CD8-positive, alpha-beta memory T cell (primary cell): ENCODE results near the gene PPP6R1. TPM values are rescaled to one million over a fixed set of nuclear protein-coding genes. Genes with fewer than 3 reads are reported as not detected.

ENCODE experiments used
- CTCF ChIA-PET: fragments of 350-600 bp; sonication (Branson Sonifier 250); formaldehyde crosslinking; loops from one replicate; lab custom pipeline; 2021; ENCODE audit warnings: antibody characterized with exemption; lab: Charles Lee
- POLR2A ChIA-PET: fragments of 350-600 bp; sonication (Branson Sonifier 250); formaldehyde crosslinking; loops from one replicate; lab custom pipeline; 2021; ENCODE audit warnings: antibody characterized with exemption; lab: Charles Lee
- DNase-seq, 5 donors: peaks; one replicate each; pipeline versions ENCODE4 v3.0.0 to v3.0.0-alpha.2; 2020 to 2022; ENCODE audit warnings: mixed read lengths in 1 of 5
- H3K27ac ChIP-seq: one replicate; pipeline ENCODE4 v1.7.0; 2013; ENCODE audit warnings: low read depth, mild to moderate bottlenecking, low read length, moderate library complexity
- H3K27me3 ChIP-seq: 2 replicates; pipeline ENCODE4 v1.7.0; 2013; ENCODE audit warnings: low read length, mild to moderate bottlenecking; ENCODE audit not compliant: insufficient read depth, poor library complexity, severe bottlenecking
- H3K36me3 ChIP-seq: 2 replicates; pipeline ENCODE4 v1.7.0; 2013; ENCODE audit warnings: mild to moderate bottlenecking, low read length, moderate library complexity; ENCODE audit not compliant: insufficient read depth
- H3K4me1 ChIP-seq: 2 replicates; pipeline ENCODE4 v1.7.0; 2013; ENCODE audit warnings: mild to moderate bottlenecking, low read length, moderate library complexity; ENCODE audit not compliant: insufficient read depth
- H3K4me3 ChIP-seq: 2 replicates; pipeline ENCODE4 v1.7.0; 2013; ENCODE audit warnings: mild to moderate bottlenecking, low read length
- H3K9me3 ChIP-seq: 2 replicates; pipeline ENCODE4 v1.7.0; 2013; ENCODE audit warnings: mild to moderate bottlenecking, low read length
- H3K27ac Mint-ChIP-seq, 8 donors: one replicate each; pipeline ENCODE4 v1.8.0; 2020 to 2021; ENCODE audit warnings: mixed read lengths in 8 of 8, mild to moderate bottlenecking in 6 of 8, inconsistent platforms in 3 of 8, moderate library complexity in 3 of 8
- H3K27me3 Mint-ChIP-seq, 2 donors: one replicate each; pipeline ENCODE4 v1.8.0; 2020 to 2021; ENCODE audit warnings: mixed read lengths in 2 of 2, mild to moderate bottlenecking in 1 of 2, moderate library complexity in 1 of 2
- H3K36me3 Mint-ChIP-seq, 3 donors: one replicate each; pipeline ENCODE4 v1.8.0; 2020 to 2021; ENCODE audit warnings: mixed read lengths in 3 of 3, inconsistent platforms in 1 of 3, mild to moderate bottlenecking in 1 of 3
- H3K4me1 Mint-ChIP-seq, 3 donors: one replicate each; pipeline ENCODE4 v1.8.0; 2020 to 2021; ENCODE audit warnings: mixed read lengths in 3 of 3, inconsistent platforms in 1 of 3, mild to moderate bottlenecking in 1 of 3
- H3K4me3 Mint-ChIP-seq, 7 donors: one replicate each; pipeline ENCODE4 v1.8.0; 2020 to 2021; ENCODE audit warnings: mixed read lengths in 7 of 7, mild to moderate bottlenecking in 6 of 7, moderate library complexity in 4 of 7, inconsistent platforms in 2 of 7
- H3K9me3 Mint-ChIP-seq, 5 donors: one replicate each; pipeline ENCODE4 v1.8.0; 2020 to 2022; ENCODE audit warnings: mixed read lengths in 5 of 5, mild to moderate bottlenecking in 3 of 5, moderate library complexity in 2 of 5, inconsistent platforms in 1 of 5
- polyA plus RNA-seq: library from polyadenylated mRNA; unstranded; fragments of 300-500 nt; fragmentation: Illumina TruSeq; gene quantifications from one replicate; pipeline ENCODE4 v1.2.3, GENCODE V29; 2021
- total RNA-seq, 2 experiments: library from RNA; stranded (reverse); gene quantifications; one replicate each; pipeline ENCODE4 v1.2.3, GENCODE V29; 2021

PPP6R1 gene, protein sequence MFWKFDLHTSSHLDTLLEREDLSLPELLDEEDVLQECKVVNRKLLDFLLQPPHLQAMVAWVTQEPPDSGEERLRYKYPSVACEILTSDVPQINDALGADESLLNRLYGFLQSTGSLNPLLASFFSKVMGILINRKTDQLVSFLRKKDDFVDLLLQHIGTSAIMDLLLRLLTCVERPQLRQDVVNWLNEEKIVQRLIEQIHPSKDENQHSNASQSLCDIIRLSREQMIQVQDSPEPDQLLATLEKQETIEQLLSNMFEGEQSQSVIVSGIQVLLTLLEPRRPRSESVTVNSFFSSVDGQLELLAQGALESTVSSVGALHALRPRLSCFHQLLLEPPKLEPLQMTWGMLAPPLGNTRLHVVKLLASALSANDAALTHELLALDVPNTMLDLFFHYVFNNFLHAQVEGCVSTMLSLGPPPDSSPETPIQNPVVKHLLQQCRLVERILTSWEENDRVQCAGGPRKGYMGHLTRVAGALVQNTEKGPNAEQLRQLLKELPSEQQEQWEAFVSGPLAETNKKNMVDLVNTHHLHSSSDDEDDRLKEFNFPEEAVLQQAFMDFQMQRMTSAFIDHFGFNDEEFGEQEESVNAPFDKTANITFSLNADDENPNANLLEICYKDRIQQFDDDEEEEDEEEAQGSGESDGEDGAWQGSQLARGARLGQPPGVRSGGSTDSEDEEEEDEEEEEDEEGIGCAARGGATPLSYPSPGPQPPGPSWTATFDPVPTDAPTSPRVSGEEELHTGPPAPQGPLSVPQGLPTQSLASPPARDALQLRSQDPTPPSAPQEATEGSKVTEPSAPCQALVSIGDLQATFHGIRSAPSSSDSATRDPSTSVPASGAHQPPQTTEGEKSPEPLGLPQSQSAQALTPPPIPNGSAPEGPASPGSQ
- 100 to 1,000 TPM; 216 to 225 TPM for total RNA-seq
- polyA plus RNA-seq, result 143 TPM

DNA sequence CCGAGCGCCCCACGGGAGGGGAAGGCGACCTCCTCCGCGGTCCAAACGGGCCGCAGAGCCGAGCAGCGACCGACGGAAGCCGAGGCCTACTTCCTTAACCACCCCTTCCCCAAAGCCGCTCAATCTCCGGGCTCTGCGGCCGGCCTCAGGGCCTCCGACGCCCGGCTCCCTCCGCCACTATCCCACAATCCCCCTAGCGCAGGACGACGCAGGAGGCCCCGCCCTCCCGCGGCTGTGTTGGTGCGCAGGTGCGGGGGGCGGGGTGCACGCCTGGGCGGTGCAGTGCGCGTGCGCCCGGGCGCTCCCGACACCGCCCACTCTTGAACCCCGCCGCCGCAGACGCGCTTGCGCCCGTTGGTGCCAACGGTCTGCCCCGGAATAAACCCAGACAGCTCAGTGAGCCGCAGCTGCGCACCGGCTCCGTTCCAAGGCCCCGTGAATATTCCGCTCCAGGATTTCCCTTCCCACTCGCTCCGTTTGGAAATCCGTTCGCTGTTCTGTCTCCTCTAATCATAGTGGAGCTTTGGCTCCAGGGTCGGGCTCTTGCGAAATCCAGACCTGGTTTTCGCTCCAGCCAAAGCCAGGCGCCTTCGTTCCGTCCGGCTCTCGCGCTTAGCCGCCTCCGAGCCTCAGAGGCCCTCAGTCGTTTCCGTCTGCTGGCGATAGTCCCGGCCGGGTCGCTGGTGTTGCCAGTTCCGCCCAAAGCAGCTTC is at the start of gene PPP6R1:
Gene PPP6R1, minus strand, starts transcription at position 190 of the 712 bp plus-strand sequence. CDS start 11,914 bp downstream, outside the sequence.
- DNase-seq, result peak; percentile 91 to 97 (median 95)
- Mint-ChIP-seq H3K4me3 (peak within 1 kb of the TSS; percentile 95 to 98 (median 98)), H3K9me3 (no peaks in the 10 kb centered on the region), H3K36me3 (peaks cover 0 to 40% (median 2%) of the 10 kb centered on the region in 3 donors), H3K27me3 (no peaks in the 10 kb centered on the region), H3K27ac (peak within 1 kb of the TSS; percentile 98 to 99 (median 98)), H3K4me1 (peaks cover 43 to 47% (median 43%) of the 10 kb centered on the region in 3 donors)
- Histone ChIP-seq H3K27me3 (no peaks in the 10 kb centered on the region), H3K4me3 (peak within 1 kb of the TSS; percentile 89), H3K36me3 (no peaks in the 10 kb centered on the region), H3K27ac (peak within 1 kb of the TSS; percentile 91), H3K4me1 (peaks cover 38% of the 10 kb centered on the region), H3K9me3 (no peaks in the 10 kb centered on the region)
- ChIA-PET POLR2A (interaction anchor here (0.7 to 2.3 kb wide), 12 partner anchors 8 to 340 kb away, joined by 3 to 33 read pairs (median 4); partner anchors contain the start of genes FIZ1, HSPBP1, KMT5C and NAT14), CTCF (interaction anchor here (0.7 to 2.7 kb wide), 10 partner anchors 15 to 394 kb away, joined by 3 to 9 read pairs (median 4); partner anchors contain the start of genes HSPBP1 and TMEM238)

DNA sequence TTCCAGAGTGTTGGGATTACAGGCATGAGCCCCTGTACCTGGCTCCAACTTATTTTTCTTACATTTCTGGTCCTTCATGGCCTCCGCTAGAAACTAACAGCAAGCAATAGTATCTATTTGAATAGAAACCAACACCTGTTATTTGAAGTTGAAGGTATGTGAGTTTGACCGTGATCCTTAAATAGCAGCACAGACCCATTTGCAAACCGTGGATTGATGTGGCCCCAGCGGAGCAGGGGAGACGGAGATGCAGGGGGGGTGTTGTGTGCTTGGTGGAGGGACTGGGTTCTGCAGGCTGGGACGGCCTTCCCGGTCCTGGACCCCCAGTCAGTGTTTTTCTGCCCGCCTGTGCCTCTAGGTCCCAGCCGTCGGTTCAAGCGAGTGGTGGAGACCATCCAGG is 49.5 kb upstream of the PPP6R1 start:
- Mint-ChIP-seq H3K4me1 (peaks cover 0 to 3% (median 0%) of the 10 kb centered on the region in 3 donors), H3K27me3 (no peaks in the 10 kb centered on the region), H3K36me3 (no peaks in the 10 kb centered on the region), H3K4me3 (no peak overlapping the region), H3K27ac (no peak overlapping the region), H3K9me3 (no peaks in the 10 kb centered on the region)
- POLR2A ChIA-PET, result no interaction called here
- no peak for DNase-seq
- Histone ChIP-seq H3K27me3 (no peaks in the 10 kb centered on the region), H3K9me3 (no peaks in the 10 kb centered on the region), H3K4me3 (no peak overlapping the region), H3K27ac (no peak overlapping the region), H3K4me1 (no peaks in the 10 kb centered on the region), H3K36me3 (no peaks in the 10 kb centered on the region)
- CTCF ChIA-PET, result interaction anchor here (1.6 kb wide), 1 partner anchor 15 kb away, joined by 7 read pairs; no protein-coding TSS in a partner anchor

DNA sequence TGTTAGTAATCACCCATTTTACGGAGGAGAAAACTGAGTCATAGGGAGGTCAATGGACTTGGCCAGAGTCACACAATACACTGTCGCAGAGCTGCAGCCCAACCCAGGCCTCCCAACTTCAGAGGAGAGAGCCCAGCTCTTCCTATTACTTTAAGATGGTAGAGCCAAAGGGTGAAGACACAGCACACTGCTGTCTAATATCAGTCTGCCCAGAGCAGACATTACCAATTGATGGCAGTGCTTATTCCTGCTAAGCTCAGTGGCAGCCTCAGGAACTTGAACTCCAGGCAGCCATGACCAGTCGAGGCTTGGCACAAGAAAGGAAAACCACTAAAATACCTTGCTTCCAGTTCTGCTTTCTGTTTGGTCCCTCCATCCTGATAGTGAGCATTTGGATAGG is 47.9 kb upstream of the PPP6R1 start:
- H3K36me3 Mint-ChIP-seq, result no peaks in the 10 kb centered on the region
- Histone ChIP-seq H3K4me3 (no peak overlapping the region), H3K27ac (no peak overlapping the region), H3K27me3 (no peaks in the 10 kb centered on the region), H3K9me3 (no peaks in the 10 kb centered on the region), H3K36me3 (no peaks in the 10 kb centered on the region), H3K4me1 (peaks cover 8% of the 10 kb centered on the region)
- POLR2A ChIA-PET, result no interaction called here
- no peak overlapping the region for H3K27ac Mint-ChIP-seq
- H3K4me3 Mint-ChIP-seq, result no peak overlapping the region
- H3K9me3 Mint-ChIP-seq, result no peaks in the 10 kb centered on the region
- H3K27me3 Mint-ChIP-seq, result no peaks in the 10 kb centered on the region
- CTCF ChIA-PET, result interaction anchor here (1.6 kb wide), 1 partner anchor 14 kb away, joined by 7 read pairs; no protein-coding TSS in a partner anchor
- peaks cover 4 to 7% (median 4%) of the 10 kb centered on the region in 3 donors for H3K4me1 Mint-ChIP-seq
- no peak for DNase-seq

DNA sequence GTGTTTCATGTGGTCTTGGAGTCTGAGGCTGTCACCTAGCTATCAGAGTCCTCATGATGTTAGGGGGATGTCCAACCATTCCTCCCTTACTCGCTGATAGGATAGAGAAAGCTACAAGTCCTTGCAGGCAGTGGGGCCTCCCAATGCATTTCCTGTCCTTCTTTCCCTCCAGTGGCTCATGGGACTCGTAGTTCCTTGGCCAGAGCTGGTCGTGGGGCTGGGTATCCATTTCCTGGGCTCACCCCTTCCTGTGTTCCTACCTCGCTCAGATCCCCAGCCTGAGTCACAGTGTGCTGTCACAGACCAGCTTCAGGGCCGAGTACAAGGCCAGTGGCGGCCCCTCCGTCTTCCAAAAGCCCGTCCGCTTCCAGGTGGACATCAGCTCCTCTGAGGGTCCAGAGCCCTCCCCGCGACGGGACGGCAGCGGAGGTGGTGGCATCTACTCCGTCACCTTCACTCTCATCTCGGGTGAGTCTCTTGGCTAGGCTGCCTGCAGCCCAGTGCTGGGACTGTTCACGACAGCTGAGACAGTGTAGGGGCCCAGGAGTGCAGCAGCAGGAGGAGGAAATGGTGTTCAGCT is 47.3 kb upstream of the PPP6R1 start:
- Mint-ChIP-seq H3K9me3 (no peaks in the 10 kb centered on the region), H3K27me3 (no peaks in the 10 kb centered on the region), H3K4me3 (no peak overlapping the region), H3K27ac (peak overlapping the region in 2 of 8 donors; percentile 43 to 82), H3K36me3 (no peaks in the 10 kb centered on the region), H3K4me1 (peaks cover 7 to 11% (median 9%) of the 10 kb centered on the region in 3 donors)
- ChIA-PET CTCF (no interaction called here), POLR2A (no interaction called here)
- H3K4me1 ChIP-seq, result peaks cover 14% of the 10 kb centered on the region
- no peak for DNase-seq
- H3K9me3 ChIP-seq, result no peaks in the 10 kb centered on the region
- H3K27ac ChIP-seq, result no peak overlapping the region
- H3K36me3 ChIP-seq, result no peaks in the 10 kb centered on the region
- H3K27me3 ChIP-seq, result no peaks in the 10 kb centered on the region
- no peak overlapping the region for H3K4me3 ChIP-seq

DNA sequence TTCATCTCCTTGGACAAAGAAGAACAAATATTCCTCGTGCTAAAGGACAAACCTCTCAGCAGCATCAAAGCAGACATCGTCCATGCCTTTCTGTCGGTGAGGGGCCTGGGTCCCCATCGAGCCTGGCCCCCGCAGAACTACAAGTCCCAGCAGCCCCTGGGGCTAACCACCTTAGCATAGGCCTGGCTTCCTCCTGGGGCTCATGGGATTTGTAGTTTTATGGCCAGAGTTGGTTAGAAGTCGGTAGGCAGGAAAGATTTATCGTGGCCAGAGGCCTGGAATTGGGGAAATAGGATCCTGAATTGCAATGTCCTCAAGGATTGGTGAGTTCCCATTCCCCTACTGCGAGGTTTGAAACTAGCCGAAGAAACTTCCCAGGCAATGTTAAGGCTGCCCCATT is 46.7 kb upstream of the PPP6R1 start:
- H3K27ac ChIP-seq, result no peak overlapping the region
- POLR2A ChIA-PET, result no interaction called here
- H3K4me1 Mint-ChIP-seq, result peaks cover 7 to 11% (median 9%) of the 10 kb centered on the region in 3 donors
- no peak overlapping the region for H3K4me3 ChIP-seq
- DNase-seq, result peak; percentile 24 to 63 (median 32)
- no peaks in the 10 kb centered on the region for H3K9me3 Mint-ChIP-seq
- peak overlapping the region in 4 of 8 donors; percentile 33 to 82 (median 58) for H3K27ac Mint-ChIP-seq
- H3K27me3 ChIP-seq, result no peaks in the 10 kb centered on the region
- H3K36me3 Mint-ChIP-seq, result no peaks in the 10 kb centered on the region
- H3K4me3 Mint-ChIP-seq, result peak overlapping the region in 1 of 7 donors; percentile 43
- H3K9me3 ChIP-seq, result no peaks in the 10 kb centered on the region
- no peaks in the 10 kb centered on the region for H3K27me3 Mint-ChIP-seq
- H3K4me1 ChIP-seq, result peaks cover 14% of the 10 kb centered on the region
- CTCF ChIA-PET, result no interaction called here
- H3K36me3 ChIP-seq, result no peaks in the 10 kb centered on the region

DNA sequence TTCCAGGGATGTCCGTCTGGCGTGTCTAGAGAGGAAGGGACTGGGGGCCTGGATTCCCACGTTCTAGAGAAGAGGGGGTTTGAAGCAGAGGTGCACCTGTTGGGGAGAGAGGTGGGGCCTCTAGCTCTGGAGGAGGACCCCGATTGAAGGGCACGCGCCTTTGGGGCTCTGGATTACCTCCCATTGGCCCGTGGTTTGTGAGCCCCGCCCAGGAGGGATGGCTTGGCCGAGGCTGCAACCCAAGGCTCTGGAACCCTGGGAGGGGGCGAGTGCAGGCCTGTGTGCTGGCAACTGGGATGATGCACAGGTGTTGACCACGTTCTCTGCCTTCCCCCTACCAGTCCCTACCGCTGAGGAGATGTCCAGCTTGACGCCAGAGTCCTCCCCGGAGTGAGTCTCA is 46.2 kb upstream of the PPP6R1 start:
- CTCF ChIA-PET, result no interaction called here

DNA sequence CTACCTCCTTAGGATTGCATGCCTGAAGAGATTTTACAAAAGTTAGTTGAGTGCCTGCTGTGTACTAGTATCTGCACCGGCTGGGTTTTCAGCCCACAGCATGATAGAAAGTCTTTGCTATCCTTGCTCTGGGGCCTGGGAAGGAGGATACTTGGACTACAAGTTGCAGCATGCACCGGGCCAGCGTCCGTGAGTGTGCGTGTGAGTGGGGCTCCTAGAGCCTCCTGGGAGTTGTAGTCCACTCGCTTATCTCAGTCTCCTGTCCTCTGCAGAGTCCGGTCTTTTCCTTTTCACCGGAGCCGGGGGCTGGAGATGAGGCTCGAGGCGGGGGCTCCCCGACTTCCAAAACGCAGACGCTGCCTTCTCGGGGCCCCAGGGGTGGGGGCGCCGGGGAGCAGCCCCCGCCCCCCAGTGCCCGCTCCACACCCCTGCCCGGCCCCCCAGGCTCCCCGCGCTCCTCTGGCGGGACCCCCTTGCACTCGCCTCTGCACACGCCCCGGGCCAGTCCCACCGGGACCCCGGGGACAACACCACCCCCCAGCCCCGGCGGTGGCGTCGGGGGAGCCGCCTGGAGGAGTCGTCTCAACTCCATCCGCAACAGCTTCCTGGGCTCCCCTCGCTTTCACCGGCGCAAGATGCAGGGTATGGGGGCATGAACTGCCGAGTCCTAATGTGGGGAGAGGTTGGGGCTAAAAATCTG is 45.6 kb upstream of the PPP6R1 start:
- Mint-ChIP-seq H3K9me3 (no peaks in the 10 kb centered on the region), H3K27ac (no peak overlapping the region), H3K27me3 (peaks cover 0 to 2% of the 10 kb centered on the region in 2 donors), H3K36me3 (no peaks in the 10 kb centered on the region), H3K4me3 (peak overlapping the region in 1 of 7 donors; percentile 11), H3K4me1 (peaks cover 7 to 13% (median 9%) of the 10 kb centered on the region in 3 donors)
- Histone ChIP-seq H3K27ac (no peak overlapping the region), H3K27me3 (no peaks in the 10 kb centered on the region), H3K36me3 (no peaks in the 10 kb centered on the region), H3K4me1 (peaks cover 14% of the 10 kb centered on the region), H3K4me3 (no peak overlapping the region), H3K9me3 (no peaks in the 10 kb centered on the region)
- no peak for DNase-seq
- CTCF ChIA-PET, result interaction anchor here (0.6 to 3.8 kb wide), 2 partner anchors 12 to 142 kb away, joined by 3 to 36 read pairs; no protein-coding TSS in a partner anchor
- POLR2A ChIA-PET, result no interaction called here

More for the DNA sequence above, 46.2 kb upstream of the PPP6R1 start:
- DNase-seq, result no peak
- Mint-ChIP-seq H3K9me3 (no peaks in the 10 kb centered on the region), H3K27ac (peak overlapping the region in 1 of 8 donors; percentile 43), H3K4me3 (no peak overlapping the region), H3K36me3 (no peaks in the 10 kb centered on the region), H3K4me1 (peaks cover 7 to 11% (median 9%) of the 10 kb centered on the region in 3 donors), H3K27me3 (no peaks in the 10 kb centered on the region)
- Histone ChIP-seq H3K27ac (no peak overlapping the region), H3K36me3 (no peaks in the 10 kb centered on the region), H3K4me1 (peaks cover 14% of the 10 kb centered on the region), H3K9me3 (no peaks in the 10 kb centered on the region), H3K4me3 (no peak overlapping the region), H3K27me3 (no peaks in the 10 kb centered on the region)
- POLR2A ChIA-PET, result no interaction called here
